Neuron (in vitro differentiated cells): ENCODE results near the gene GMDS.

ENCODE experiments used
- H2AFZ ChIP-seq: one replicate; pipeline ENCODE4 v1.6.1; 2013; ENCODE audit warnings: low read depth, mild to moderate bottlenecking, inconsistent platforms, low read length, moderate library complexity
- H3K27me3 ChIP-seq: one replicate; pipeline ENCODE4 v1.6.1; 2013; ENCODE audit warnings: low read length; ENCODE audit not compliant: insufficient read depth
- H3K36me3 ChIP-seq: one replicate; pipeline ENCODE4 v1.6.1; 2013; ENCODE audit warnings: low read length; ENCODE audit not compliant: insufficient read depth
- H3K4me1 ChIP-seq: one replicate; pipeline ENCODE4 v1.6.1; 2013; ENCODE audit warnings: low read length; ENCODE audit not compliant: insufficient read depth
- H3K4me3 ChIP-seq: 2 replicates; pipeline ENCODE4 v1.5.1; 2013; ENCODE audit warnings: mild to moderate bottlenecking, low read length, moderate library complexity
- H3K9me3 ChIP-seq: one replicate; pipeline ENCODE4 v1.6.1; 2013; ENCODE audit warnings: low read length

GMDS gene

DNA sequence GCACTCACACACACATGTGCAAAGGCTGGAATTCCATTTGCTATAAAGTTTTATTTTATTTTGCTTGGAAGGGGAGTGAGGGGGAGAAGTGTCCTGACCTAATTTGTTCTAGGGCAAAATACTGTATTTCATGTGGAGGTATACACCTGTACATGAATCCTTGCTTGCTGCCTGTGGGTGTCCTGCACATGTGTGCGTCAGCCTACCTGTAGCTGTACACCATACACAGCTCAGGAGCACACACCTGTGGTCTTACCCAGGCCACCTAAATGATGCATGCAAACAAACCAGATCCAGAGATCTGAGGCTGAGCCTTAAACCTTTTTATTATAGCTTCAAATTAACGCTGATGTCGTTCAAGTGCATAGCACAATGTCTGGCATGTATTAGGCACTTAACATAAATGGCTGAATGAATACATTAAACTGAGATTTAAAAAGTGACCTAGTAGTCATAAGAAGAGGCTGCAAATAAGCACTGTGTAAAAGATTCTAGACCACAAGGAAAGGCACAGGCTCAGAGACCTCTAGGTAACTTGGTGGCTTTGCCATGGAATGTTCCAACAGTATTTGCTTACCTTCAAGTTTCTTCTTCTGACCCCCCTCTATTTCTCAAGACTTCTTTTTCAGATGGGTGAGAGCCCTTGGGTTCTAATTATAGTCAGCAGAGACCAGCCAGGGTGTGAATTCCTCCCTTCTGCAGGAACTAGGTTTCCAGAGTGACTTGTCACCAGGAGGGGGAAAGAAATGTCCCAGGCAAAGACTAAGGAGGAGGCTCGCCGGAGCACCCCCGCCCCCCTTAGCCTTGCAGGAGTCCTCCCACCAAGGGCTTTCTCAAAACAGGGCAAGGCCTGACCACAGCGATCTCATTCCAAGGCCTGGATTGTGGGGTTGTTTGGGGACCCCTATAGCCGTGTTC lies 622.3 kb downstream of the GMDS start:
- Histone ChIP-seq H3K9me3 (peaks cover 25% of the 10 kb centered on the region), H2AFZ (no peak overlapping the region), H3K4me1 (peaks cover 3% of the 10 kb centered on the region), H3K27me3 (peaks cover 89% of the 10 kb centered on the region), H3K4me3 (no peak overlapping the region), H3K36me3 (no peaks in the 10 kb centered on the region)

DNA sequence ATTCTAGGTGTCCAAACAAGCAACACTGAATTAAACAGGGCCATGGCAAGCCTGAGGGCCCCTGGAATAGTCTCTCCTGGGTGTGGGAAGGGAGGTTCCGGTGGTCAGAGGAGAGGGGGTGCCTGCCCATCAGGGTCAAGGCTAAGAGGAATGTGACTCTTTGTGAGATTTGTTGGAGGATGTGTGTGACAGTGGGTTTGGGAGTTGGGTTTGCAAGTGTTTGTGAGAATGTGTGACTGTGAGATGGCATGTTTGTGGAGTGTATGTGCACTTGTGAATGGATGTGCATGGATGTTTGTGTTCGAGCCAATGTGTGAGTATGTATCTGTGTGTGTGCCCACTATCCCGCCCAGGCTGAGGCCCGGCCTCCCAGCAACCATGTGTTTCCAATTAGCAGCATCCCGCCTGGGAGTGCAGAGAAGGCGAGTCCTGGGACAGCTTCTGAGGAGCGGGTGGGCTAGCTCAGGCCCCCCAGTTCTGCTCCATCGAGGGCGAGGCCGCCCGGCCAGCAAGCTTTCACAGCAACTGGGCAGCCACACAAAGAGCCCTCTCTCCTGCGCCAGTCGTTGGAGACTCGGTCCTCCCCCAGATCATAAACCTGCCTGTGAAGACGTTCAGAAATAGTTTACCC lies 623.1 kb downstream of the GMDS start:
- no peaks in the 10 kb centered on the region for H3K36me3 ChIP-seq
- peaks cover 96% of the 10 kb centered on the region for H3K27me3 ChIP-seq
- H3K4me1 ChIP-seq, result peaks cover 3% of the 10 kb centered on the region
- H2AFZ ChIP-seq, result no peak overlapping the region
- peaks cover 25% of the 10 kb centered on the region for H3K9me3 ChIP-seq
- no peak overlapping the region for H3K4me3 ChIP-seq

DNA sequence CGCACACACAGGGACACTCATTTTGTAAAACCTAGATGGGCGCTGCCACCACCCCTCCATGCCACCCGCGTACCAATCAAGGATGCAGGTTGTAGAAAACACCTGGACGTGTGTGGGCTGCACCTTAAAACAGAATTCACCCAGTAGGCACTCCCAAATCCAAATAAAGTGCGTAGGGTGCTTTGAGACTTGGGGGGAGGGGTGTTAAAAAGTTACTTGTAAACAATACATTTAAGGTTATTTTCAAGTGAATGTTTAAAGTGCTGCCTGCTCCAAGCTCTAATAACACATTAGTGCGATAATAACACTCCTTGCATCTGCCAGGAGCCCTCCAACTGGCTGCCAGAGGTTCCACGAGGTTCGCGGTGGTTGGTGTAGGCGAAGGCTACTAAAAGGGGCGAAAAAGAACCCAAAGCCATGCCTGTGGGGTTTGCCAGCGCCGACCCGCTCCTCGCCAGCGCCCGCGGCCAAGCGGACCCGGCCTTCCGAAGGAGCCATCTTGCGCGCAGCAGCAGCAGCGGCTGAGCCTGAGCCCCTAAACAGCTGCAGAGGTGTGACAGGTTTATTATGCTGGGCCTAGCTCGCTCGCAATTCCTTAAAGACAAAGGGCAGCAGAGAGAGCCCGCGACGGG lies 624.2 kb downstream of the GMDS start:
- peaks cover 97% of the 10 kb centered on the region for H3K27me3 ChIP-seq

DNA sequence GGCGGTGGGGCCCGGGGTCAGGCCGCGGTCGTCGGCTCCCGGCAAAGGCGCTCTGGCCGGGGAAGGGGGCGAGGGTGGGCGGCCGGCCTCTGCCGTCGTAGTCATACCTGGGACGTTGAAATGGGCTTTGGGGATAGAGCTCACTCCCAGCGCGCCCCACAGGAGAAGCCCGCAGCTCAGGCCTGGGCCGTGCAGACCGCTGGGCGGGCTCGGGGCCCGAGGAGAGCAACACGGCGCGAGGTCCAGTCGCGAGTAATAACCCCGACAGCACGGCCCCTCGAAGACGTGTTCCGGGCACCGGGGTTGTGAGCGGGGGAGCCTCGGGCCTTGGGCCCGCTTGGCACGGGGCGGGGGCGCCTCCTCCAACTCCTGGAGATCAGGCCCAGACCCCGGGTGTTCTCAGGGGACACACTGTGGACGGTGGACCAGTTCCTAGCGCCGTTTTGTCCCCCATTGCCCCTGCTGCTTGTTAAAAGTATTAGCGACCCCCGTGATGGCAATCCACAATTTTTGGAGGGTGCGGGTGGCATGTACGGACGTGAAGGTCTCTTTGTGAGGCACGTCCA lies 624.8 kb downstream of the GMDS start:
- peaks cover 3% of the 10 kb centered on the region for H3K4me1 ChIP-seq
- H3K36me3 ChIP-seq, result no peaks in the 10 kb centered on the region
- H3K27me3 ChIP-seq, result peaks cover 97% of the 10 kb centered on the region
- H3K9me3 ChIP-seq, result peaks cover 21% of the 10 kb centered on the region
- no peak overlapping the region for H3K4me3 ChIP-seq
- H2AFZ ChIP-seq, result peak overlapping the region; percentile 57

More for the DNA sequence above, 624.2 kb downstream of the GMDS start:
- peaks cover 3% of the 10 kb centered on the region for H3K4me1 ChIP-seq
- no peak overlapping the region for H2AFZ ChIP-seq
- H3K36me3 ChIP-seq, result no peaks in the 10 kb centered on the region
- no peak overlapping the region for H3K4me3 ChIP-seq
- H3K9me3 ChIP-seq, result peaks cover 25% of the 10 kb centered on the region

DNA sequence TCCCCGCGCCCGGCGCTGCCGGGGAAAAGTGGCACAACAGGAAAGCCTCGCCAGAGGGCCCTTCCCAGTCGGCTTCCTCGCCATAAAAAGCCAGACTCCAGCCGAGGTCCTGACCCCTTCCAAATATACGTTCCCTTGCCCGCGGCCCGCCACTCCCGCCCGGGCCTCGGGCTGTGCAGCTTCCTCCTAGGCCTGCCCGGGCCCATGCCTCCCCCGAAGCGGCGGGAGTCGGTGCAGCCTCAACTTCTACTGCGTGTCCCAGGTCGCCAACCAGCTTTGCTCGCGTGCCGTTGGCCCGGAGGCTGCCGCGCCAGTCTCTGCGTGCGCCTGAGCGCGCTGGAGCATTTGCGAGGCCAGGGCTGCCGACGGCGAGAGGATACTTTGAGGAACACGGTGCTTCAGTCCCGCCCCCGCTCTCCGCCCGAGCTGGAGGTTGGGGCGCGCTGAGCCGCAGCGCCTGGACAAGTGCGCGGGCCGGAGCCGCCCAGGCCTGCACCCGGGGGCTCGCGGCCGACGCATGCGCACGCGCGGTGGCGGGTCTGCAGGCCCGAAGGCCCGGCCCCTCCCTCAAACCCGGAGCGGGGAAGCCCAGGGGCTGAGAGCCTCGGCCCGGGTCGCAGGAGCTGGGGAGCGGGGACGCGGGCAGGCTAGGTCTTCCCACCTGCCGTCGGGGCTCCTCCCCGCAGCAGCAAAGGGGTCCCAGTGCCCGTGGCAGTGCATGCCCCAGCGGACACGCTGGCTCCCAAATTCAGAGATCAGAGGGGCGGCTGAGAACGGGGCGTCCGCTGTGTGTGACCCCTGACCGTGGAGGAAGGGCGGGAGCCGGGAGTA lies 625.5 kb downstream of the GMDS start:
- H3K27me3 ChIP-seq, result peaks cover 97% of the 10 kb centered on the region
- H3K9me3 ChIP-seq, result peaks cover 17% of the 10 kb centered on the region
- H3K4me1 ChIP-seq, result peaks cover 3% of the 10 kb centered on the region
- H2AFZ ChIP-seq, result peak overlapping the region; percentile 57
- H3K4me3 ChIP-seq, result peak overlapping the region; percentile 27
- no peaks in the 10 kb centered on the region for H3K36me3 ChIP-seq

DNA sequence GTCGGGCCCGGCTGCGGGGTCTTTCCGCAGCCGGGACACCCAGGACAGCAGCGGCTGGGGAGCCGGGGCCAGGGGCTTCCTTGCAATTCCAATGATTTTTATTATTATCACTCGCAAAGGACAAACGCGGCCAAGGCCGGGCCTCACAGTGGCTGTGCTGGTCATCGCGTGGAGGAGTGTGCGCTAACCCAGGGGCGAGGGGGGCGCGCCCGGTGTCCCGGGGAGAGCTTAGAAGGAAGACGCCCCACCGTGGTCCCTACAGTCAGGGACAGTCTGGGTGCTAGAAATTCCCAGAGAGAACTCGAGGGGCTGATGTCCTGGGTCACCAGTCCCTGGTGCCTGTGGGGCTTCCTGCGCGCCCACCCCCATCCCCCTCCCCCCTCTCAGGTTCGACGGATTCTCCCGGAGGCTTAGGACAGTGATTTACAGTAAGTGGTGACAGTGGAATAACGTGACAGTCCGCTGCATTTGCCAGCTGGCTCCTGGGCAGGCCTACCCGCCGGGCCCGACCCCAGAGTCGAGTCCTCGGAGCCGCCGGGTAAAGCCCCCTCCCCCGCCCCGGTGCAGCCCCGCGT lies 626.2 kb downstream of the GMDS start:
- peaks cover 15% of the 10 kb centered on the region for H3K9me3 ChIP-seq
- H3K4me3 ChIP-seq, result no peak overlapping the region
- H3K27me3 ChIP-seq, result peaks cover 97% of the 10 kb centered on the region
- H2AFZ ChIP-seq, result no peak overlapping the region
- no peaks in the 10 kb centered on the region for H3K36me3 ChIP-seq
- H3K4me1 ChIP-seq, result peaks cover 3% of the 10 kb centered on the region

DNA sequence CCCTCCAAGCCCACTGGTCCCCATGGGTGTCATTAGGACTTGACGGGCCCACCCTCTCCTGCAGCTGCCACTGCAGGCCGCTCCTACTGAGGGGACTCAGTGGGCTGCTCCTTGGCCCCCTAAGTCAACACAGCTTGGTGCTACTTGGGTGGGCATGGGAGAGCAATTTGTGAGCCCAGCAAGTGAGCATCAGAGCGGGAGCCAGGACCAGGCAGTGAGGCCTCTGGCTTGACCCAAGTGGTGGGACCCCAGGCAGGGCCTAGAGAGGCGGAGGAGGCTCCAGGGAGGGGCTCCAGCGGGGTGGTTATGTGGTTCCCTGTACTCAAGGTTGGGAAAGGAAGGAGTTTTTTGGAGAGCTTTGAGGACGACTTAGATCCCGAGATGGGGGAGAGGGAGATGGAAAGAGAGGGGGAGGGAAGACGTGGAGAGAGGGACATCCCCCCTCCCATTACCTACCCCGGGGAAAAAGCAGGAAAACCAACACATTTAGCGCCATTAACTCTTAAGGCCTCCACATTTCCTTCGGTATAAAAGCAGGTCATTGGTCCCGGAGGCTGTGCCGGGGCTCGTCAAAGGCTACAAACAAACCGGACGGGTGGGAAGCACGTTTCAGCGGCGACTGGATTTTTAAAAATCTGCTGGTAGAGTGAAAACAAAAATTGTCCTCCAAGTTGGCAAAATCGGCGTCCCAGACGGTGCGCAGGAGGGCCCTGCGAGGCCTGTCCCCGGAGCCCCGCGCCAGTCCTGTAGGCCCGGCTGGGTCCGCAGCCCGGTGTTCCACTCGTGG lies 626.9 kb downstream of the GMDS start:
- Histone ChIP-seq H3K4me3 (no peak overlapping the region), H3K9me3 (peaks cover 13% of the 10 kb centered on the region), H3K4me1 (peaks cover 3% of the 10 kb centered on the region), H3K27me3 (peaks cover 95% of the 10 kb centered on the region), H2AFZ (no peak overlapping the region), H3K36me3 (no peaks in the 10 kb centered on the region)

DNA sequence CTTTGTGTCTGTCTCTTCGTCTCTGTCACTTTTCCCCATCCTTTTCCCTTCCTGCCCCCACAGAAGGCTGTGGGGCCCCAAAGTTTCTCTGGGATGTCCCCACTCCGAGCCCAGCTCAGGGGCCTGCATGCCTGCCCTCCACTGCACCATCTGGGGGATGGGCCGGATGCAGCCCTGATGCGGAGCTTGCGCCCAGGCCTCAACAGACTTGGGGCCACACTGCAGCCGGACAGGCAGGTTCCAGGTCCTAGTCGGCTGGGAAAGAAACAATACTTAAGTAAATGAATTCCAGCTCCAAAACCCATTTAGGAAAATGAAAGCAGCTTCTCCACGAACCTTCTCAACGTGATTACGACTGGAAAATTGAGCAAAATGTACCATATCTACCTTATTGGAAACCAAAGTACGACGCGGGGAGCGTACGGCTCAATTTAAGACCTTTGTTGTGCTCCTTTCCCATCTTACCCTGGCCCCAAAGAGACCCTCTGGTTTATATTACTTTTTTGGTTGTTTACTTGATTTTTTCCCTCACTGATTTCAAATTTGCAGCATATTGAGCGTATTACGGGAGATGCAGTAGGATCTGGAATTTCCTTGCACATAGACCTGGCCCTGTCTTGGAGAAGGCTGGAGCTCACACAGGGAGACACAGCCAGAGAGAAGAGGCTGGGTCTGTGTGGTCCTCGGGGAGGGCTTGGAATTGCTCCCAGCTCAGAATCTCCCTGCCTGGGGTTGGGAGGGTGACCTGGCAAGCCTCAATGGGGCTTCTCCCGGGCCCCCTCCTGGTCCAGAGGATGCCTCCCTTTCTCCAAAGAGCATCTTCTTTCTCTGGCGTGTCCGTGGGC lies 627.7 kb downstream of the GMDS start:
- Histone ChIP-seq H3K36me3 (no peaks in the 10 kb centered on the region), H3K9me3 (peaks cover 13% of the 10 kb centered on the region), H3K4me1 (peaks cover 3% of the 10 kb centered on the region), H3K27me3 (peaks cover 92% of the 10 kb centered on the region), H3K4me3 (no peak overlapping the region), H2AFZ (no peak overlapping the region)

DNA sequence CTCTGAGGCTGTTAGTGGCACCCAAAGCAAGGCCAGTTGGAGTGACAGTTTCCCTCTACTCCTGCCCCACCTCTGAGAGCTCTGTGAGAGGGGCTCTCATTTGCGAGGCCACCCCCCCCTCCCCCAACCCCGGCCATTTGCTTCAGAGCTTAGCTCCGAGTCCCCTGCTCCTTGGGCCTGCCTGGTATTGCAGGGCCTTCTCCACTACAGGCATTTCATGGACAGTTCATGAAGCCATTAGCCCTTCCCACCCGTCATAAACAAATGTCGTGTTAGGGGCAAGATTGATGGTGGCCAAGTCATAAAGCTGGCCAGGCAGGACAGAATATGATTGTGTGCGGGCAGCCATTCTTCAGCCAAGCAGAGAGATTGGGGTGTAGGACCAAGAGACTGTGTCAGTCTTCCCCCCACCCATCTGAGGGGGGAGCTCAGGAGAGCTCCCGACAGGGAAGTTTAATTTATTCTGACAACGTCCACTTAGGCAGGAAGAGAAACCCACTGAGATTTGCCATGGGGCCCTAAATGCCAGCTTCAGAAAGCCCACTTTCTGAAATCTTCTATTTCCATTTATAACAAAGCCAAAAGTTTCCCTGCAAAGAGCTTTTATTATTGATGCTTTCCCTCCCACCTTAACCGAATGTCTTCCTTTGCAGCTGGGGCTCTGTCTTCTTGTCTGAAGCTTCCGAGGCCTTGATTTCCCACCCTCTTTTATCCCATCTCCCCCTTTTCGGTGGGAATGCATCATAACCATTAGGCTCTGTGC lies 628.5 kb downstream of the GMDS start:
- H3K4me1 ChIP-seq, result peaks cover 3% of the 10 kb centered on the region
- H3K4me3 ChIP-seq, result no peak overlapping the region
- no peaks in the 10 kb centered on the region for H3K36me3 ChIP-seq
- H2AFZ ChIP-seq, result no peak overlapping the region
- H3K27me3 ChIP-seq, result peaks cover 92% of the 10 kb centered on the region
- H3K9me3 ChIP-seq, result peaks cover 13% of the 10 kb centered on the region

DNA sequence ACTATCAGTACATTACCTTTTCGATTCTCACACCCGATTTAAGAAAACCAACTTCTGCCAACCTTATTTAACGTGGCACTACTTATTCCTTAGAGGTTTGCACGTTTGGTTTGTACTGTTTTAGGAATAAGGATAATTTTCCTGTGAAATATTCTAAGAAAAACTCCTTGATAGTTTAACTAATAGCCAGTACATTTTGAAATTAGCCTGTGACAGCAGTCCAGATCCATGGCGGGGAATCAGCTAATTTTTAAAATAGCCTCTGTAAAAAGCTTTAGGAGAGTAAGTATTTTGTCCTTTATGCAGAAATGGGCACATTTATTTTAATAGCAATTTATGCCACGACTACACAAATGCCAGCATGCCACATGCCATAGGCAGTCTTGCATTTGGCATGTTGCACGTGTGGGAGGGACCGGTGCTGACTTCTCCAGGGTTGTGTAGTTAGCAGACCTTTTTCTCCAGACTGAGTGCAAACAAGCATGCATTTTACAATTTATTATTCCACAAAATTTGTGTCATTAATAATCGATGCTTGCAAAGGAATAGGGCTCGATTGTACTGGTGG lies 629.5 kb downstream of the GMDS start:
- no peak overlapping the region for H2AFZ ChIP-seq
- H3K27me3 ChIP-seq, result peaks cover 83% of the 10 kb centered on the region
- peaks cover 9% of the 10 kb centered on the region for H3K9me3 ChIP-seq
- no peaks in the 10 kb centered on the region for H3K36me3 ChIP-seq
- no peak overlapping the region for H3K4me3 ChIP-seq
- H3K4me1 ChIP-seq, result peaks cover 3% of the 10 kb centered on the region
